ENCODE results near the gene SOCS3.
"Not testable (repeated sequence)": the region's sequence is repeated elsewhere in the genome, so short reads cannot be mapped to it uniquely, and the experiment has no call there.

Gene SOCS3

DNA sequence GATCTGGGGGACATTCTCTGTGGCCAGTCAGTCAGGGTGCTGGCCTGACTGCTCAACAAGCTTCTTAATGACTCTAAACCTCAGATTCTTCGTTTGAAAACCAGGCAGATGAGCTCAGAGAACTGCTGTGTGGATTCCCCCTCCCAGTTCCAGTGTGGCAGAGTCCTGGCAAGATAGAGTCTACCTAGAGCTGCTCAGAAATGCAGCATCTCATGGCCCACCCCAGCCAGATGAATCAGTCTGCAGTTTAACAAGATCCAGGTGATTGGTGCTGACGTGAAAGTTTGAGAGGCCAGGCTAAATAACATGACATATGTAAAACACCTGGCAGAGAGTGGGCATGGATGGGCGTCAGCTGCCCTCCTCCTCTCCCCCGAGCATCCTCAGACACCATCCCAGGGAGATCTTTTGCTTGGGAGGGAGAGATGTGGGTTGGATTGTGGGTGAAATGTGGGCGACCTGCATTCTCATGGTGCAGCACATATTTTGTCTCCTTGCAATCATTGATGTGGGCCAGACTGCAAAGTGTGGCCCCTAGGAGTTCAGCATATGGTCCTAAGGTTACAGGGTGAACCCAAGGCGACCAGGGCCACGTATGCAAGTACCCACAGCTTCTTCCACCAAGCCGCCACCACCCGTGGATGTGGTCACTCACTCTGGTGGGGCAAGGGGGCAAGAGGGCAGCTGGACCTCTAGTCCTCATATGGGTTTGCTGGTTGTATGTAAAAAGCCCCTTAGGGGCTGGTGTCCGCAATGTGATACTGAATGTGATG lies 19.5 kb downstream of the SOCS3 start:
- in situ Hi-C loops (cut with HindIII; ENCODE audit: low pct_ligation_motif_present, low sequenced_read_pairs) = no loop called here
- Histone ChIP-seq H3K27me3 (replicated peaks) (no peaks in the 10 kb centered on the region), H3K36me3 (replicated peaks) (no peaks in the 10 kb centered on the region), H3K4me3 (ENCODE audit: low read depth, low read length) (no peak overlapping the region), H3K27ac (no peak overlapping the region)
- DNase-seq = no peak
- TF ChIP-seq, protein P1, sequence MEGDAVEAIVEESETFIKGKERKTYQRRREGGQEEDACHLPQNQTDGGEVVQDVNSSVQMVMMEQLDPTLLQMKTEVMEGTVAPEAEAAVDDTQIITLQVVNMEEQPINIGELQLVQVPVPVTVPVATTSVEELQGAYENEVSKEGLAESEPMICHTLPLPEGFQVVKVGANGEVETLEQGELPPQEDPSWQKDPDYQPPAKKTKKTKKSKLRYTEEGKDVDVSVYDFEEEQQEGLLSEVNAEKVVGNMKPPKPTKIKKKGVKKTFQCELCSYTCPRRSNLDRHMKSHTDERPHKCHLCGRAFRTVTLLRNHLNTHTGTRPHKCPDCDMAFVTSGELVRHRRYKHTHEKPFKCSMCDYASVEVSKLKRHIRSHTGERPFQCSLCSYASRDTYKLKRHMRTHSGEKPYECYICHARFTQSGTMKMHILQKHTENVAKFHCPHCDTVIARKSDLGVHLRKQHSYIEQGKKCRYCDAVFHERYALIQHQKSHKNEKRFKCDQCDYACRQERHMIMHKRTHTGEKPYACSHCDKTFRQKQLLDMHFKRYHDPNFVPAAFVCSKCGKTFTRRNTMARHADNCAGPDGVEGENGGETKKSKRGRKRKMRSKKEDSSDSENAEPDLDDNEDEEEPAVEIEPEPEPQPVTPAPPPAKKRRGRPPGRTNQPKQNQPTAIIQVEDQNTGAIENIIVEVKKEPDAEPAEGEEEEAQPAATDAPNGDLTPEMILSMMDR (IDR thresholded peaks at IDR 0.05; ENCODE audit: low read depth, low read length, missing control alignments) = no peak

DNA sequence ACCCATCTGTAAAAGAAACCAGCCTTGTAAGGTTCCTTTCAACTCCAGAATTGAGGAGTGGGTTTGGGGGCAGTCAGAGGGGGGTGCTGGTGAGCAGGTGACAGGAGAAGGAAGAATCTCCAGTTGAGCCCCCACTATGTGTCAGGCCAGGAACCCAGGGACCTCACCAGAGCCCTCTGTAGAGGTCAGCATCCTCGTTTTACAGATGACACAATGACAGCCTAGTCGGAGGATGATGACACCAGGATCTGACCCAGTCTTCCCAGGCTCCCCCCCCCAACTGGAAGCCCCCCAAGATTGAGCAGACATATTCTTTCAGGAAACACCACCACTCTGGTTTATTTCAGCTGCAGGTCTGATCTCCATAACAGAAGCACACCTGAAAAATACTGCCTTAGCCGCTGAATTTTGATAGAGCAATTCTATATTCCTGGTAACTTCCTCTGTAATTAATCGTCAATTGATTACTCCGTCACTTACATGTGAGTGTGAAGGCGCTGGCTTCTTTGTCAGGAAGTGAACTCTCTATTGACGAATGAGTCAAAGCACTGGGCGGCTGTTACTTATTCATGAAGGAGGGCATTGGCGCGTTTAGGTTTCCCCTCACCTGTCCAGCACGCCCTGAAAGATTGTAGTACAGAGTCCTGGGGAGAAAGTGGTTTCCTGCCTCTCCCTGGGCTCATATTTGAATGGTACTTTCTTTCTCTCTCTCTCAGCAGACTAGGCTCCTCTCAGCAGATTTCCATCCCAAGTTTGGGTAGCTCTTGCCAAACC lies 21.2 kb downstream of the SOCS3 start:
- in situ Hi-C loops (cut with HindIII; ENCODE audit: low pct_ligation_motif_present, low sequenced_read_pairs) = no loop called here
- Histone ChIP-seq H3K36me3 (replicated peaks) (no peaks in the 10 kb centered on the region), H3K27ac (no peak overlapping the region), H3K27me3 (replicated peaks) (no peaks in the 10 kb centered on the region), H3K4me3 (ENCODE audit: low read depth, low read length) (no peak overlapping the region)
- TF ChIP-seq, protein P1 (IDR thresholded peaks at IDR 0.05; ENCODE audit: low read depth, low read length, missing control alignments) = no peak
- DNase-seq = no peak

DNA sequence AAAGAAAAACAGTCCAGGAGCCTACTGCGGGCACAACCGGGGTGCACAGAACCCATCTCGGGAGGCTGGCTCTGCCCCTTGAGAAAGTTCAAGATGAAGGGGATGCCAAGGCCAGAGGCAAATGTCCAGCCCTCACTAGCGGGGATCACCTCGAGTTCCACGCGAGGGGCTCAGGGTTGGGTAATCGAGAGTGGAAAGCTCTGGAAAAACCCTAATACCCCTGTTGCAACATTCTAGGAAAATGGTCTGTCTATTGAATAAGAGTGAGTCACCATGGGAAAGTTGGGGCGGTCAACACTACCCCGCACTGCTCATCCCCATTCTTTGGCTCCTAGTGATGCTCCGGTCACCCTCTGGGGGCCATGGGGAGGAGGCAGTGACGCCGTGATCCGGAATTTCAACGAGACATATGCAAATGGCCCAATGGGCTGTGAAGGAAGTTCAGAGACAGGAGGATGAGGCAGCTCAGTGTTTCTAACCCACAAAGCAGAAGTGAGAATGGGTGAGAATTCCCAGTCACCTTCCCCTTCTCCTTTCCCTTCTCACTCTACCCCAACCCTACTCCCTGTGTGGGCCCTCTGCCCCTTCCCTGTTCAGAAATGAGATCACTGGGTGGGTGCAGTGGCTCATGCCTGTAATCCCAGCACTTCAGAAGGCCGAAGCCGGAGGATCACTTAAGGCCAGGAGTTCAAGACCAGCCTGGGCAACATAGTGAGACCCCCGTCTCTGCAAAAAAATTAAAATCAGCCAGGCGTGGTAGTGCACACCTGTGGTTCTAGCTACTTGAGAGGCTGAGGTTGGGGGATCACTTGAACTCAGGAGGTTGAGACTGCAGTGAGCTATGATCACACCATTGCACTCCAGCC lies 22.4 kb downstream of the SOCS3 start:
- H3K36me3 ChIP-seq (replicated peaks) = no peaks in the 10 kb centered on the region
- in situ Hi-C loops (cut with HindIII; ENCODE audit: low pct_ligation_motif_present, low sequenced_read_pairs) = no loop called here
- H3K4me3 ChIP-seq (ENCODE audit: low read depth, low read length) = no peak overlapping the region
- peak; percentile 94 for DNase-seq
- TF ChIP-seq, protein P1 (IDR thresholded peaks at IDR 0.05; ENCODE audit: low read depth, low read length, missing control alignments) = no peak
- H3K27ac ChIP-seq = peak overlapping the region; percentile 94
- H3K27me3 ChIP-seq (replicated peaks) = no peaks in the 10 kb centered on the region

DNA sequence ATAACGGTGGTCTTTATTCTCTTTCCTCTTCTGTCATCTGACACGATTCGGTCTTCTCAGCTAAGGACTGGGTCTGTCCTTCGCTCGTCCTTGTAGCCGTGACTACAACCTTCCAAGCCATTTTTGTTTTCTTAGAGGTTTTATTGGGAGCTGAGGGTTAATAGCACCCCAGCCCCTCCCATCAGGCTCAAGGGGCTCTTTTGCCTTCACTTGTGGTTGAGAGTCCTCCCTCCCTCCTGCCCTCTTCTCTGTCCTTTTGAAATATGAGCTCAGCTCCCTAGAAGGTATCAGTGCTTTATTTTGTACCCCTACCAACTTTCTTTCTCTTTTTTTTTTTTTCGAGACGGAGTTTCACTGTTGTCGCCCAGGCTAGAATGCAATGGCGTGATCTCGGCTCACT lies 24.7 kb downstream of the SOCS3 start:
- TF ChIP-seq, protein P1 (IDR thresholded peaks at IDR 0.05; ENCODE audit: low read depth, low read length, missing control alignments) = no peak
- H3K27ac ChIP-seq = peak overlapping the region; percentile 88
- H3K4me3 ChIP-seq (ENCODE audit: low read depth, low read length) = no peak overlapping the region
- in situ Hi-C loops (cut with HindIII; ENCODE audit: low pct_ligation_motif_present, low sequenced_read_pairs) = no loop called here
- no peaks in the 10 kb centered on the region for H3K27me3 ChIP-seq (replicated peaks)
- DNase-seq = no peak
- no peaks in the 10 kb centered on the region for H3K36me3 ChIP-seq (replicated peaks)

DNA sequence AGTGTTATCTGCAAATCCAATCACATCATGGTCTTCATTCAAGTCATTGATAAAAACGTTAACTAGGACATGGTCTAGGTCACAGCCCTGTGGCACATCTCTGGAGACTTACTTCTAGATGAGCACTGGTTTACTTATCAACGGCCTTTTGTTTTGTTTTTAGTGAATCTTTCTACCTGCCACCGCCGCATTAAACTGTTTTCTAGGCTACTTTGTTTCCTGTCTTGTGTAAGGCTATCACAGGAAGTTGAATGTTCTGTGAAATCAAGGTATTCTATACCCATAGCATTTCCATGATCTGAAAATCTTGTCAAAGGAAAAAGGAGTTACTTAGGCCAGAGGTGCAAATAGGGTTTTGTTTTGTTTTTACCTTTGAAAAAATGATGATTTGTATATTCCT lies 26.9 kb downstream of the SOCS3 start:
- DNase-seq = no peak
- H3K36me3 ChIP-seq (replicated peaks) = no peaks in the 10 kb centered on the region
- H3K4me3 ChIP-seq (ENCODE audit: low read depth, low read length) = no peak overlapping the region
- in situ Hi-C loops (cut with HindIII; ENCODE audit: low pct_ligation_motif_present, low sequenced_read_pairs) = no loop called here
- TF ChIP-seq, protein P1 (IDR thresholded peaks at IDR 0.05; ENCODE audit: low read depth, low read length, missing control alignments) = no peak
- H3K27me3 ChIP-seq (replicated peaks) = no peaks in the 10 kb centered on the region
- no peak overlapping the region for H3K27ac ChIP-seq

DNA sequence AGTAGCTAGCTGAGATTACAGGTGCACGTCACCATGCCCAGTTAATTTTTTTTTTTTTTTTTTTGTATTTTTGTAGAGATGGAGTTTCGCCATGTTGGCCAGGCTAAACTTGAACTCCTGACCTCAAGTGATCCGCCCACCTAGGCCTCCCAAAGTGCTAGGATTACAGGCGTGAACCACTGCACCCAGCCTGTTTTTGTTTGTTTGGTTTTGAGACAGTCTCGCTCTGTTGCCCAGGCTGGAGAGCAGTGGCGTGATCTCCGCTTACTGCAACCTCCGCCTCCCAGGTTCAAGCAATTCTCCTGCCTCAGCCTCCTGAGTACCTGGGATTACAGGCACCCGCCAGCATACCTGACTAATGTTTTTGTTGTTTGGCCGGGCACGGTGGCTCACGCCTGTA lies 28.5 kb downstream of the SOCS3 start:
- H3K4me3 ChIP-seq (ENCODE audit: low read depth, low read length); H3K36me3 ChIP-seq (replicated peaks); H3K27ac ChIP-seq; in situ Hi-C loops (cut with HindIII; ENCODE audit: low pct_ligation_motif_present, low sequenced_read_pairs); DNase-seq; H3K27me3 ChIP-seq (replicated peaks): not testable (repeated sequence)

All from brain microvascular endothelial cell (primary cell).